Osteocyte (in vitro differentiated cells): ENCODE measurements around the gene GPSM1. TPM values are rescaled to one million over a fixed set of nuclear protein-coding genes. Genes with fewer than 3 reads are reported as not detected.

ENCODE experiments used
- DNase-seq: peaks from one replicate; pipeline ENCODE4 v3.0.0; 2021; ENCODE audit warnings: mixed read lengths; ENCODE audit not compliant: unreplicated experiment; ENCODE audit errors: extremely low spot score
- H3K27ac Mint-ChIP-seq: one replicate; pipeline ENCODE4 v1.8.0; 2021; ENCODE audit warnings: mild to moderate bottlenecking, mixed read lengths; ENCODE audit not compliant: unreplicated experiment
- H3K27me3 Mint-ChIP-seq: one replicate; pipeline ENCODE4 v1.8.0; 2021; ENCODE audit warnings: mixed read lengths; ENCODE audit not compliant: unreplicated experiment
- H3K36me3 Mint-ChIP-seq: one replicate; pipeline ENCODE4 v1.8.0; 2021; ENCODE audit warnings: mixed read lengths; ENCODE audit not compliant: unreplicated experiment
- H3K4me1 Mint-ChIP-seq: one replicate; pipeline ENCODE4 v1.8.0; 2021; ENCODE audit warnings: mixed read lengths; ENCODE audit not compliant: unreplicated experiment
- H3K4me3 Mint-ChIP-seq: one replicate; pipeline ENCODE4 v1.8.0; 2021; ENCODE audit warnings: mild to moderate bottlenecking, moderate library complexity, mixed read lengths; ENCODE audit not compliant: unreplicated experiment
- H3K9me3 Mint-ChIP-seq: one replicate; pipeline ENCODE4 v1.8.0; 2021; ENCODE audit warnings: mixed read lengths; ENCODE audit not compliant: unreplicated experiment
- total RNA-seq: library from RNA; stranded (reverse); gene quantifications from 2 replicates; pipeline ENCODE4 v1.2.1, GENCODE V29; 2021
- TF ChIP-seq, protein P1 (sequence below): fragments of 200-600 bp; sonication (generic); IDR thresholded peaks from 2 replicates; pipeline ENCODE4 v1.5.0; 2021; ENCODE audit warnings: antibody characterized with exemption, mild to moderate bottlenecking, moderate library complexity

Gene GPSM1
- total RNA-seq, 1 donor from 2014 or later = 37.1 TPM

GRCh38 chr9:136383436-136383835, 56.1 kb downstream of the GPSM1 start:
- Mint-ChIP-seq H3K27me3 (no peaks in the 10 kb centered on the region), H3K36me3 (peaks cover 27% of the 10 kb centered on the region), H3K27ac (no peak overlapping the region), H3K9me3 (no peaks in the 10 kb centered on the region), H3K4me3 (no peak overlapping the region), H3K4me1 (no peaks in the 10 kb centered on the region)
- DNase-seq = no peak
- TF ChIP-seq, protein P1, sequence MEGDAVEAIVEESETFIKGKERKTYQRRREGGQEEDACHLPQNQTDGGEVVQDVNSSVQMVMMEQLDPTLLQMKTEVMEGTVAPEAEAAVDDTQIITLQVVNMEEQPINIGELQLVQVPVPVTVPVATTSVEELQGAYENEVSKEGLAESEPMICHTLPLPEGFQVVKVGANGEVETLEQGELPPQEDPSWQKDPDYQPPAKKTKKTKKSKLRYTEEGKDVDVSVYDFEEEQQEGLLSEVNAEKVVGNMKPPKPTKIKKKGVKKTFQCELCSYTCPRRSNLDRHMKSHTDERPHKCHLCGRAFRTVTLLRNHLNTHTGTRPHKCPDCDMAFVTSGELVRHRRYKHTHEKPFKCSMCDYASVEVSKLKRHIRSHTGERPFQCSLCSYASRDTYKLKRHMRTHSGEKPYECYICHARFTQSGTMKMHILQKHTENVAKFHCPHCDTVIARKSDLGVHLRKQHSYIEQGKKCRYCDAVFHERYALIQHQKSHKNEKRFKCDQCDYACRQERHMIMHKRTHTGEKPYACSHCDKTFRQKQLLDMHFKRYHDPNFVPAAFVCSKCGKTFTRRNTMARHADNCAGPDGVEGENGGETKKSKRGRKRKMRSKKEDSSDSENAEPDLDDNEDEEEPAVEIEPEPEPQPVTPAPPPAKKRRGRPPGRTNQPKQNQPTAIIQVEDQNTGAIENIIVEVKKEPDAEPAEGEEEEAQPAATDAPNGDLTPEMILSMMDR = no peak

DNA sequence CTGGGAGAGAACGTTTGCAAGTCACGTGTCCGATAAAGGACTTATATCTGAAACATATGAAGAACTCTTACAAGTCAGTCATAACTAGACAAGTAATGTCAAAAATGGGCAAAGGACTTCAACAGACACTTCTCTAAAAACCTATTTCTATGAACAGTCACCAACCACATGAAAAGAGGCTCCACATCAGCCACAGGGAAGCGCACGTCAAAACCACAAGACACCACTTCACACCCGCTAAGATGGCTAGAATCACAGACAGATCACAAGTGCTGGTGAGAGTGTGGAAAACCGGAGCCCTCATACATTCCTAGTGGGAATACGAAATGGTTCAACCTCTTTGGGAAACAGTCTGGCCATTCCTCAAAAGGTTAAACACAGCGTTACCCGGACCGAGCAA, 57.7 kb downstream of the GPSM1 start:
- TF ChIP-seq, protein P1 = no peak
- Mint-ChIP-seq H3K4me3 (no peak overlapping the region), H3K36me3 (peaks cover 32% of the 10 kb centered on the region), H3K4me1 (no peaks in the 10 kb centered on the region), H3K9me3 (no peaks in the 10 kb centered on the region), H3K27ac (no peak overlapping the region), H3K27me3 (no peaks in the 10 kb centered on the region)
- DNase-seq = no peak

DNA sequence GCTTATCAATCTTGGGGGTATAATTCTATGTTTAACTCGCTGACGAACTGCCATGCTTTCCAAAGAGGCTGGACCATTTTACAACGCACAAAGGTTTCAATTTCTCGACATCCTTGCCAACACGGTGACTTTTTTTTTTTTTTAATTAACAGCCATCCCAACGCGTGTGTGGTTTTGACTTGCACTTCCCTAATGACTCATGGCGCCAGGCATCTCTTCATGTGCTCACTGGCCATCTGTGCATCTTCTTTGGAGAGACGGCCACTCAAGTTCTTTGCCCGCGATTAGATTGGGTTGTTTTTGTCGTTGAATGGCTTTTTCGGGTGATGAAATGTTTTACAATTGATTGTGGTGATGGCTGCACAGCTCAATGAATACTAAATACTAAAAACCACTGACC, 58.7 kb downstream of the GPSM1 start:
- Mint-ChIP-seq H3K4me3 (no peak overlapping the region), H3K36me3 (peaks cover 33% of the 10 kb centered on the region), H3K27ac (no peak overlapping the region), H3K27me3 (no peaks in the 10 kb centered on the region), H3K9me3 (no peaks in the 10 kb centered on the region), H3K4me1 (no peaks in the 10 kb centered on the region)
- TF ChIP-seq, protein P1 = no peak
- DNase-seq = no peak

DNA sequence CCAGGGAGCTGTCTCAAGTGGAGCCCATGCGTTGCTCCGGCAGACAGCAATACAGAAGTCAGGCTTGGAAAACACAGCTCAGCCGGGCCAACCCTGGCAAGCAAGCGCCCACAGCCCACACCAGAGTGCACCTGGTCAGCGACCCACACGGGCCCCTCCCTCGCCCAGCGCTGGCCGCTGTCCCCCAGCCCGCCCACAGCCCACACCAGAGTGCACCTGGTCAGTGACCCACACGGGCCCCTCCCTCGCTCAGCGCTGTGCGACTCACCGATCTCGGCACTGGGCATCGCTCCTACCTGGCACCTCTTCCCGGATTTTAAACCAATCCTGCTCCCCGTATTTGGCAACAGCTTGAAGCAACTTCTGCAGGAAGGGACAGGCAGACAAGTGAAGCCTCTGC, 59.9 kb downstream of the GPSM1 start:
- Mint-ChIP-seq H3K9me3 (no peaks in the 10 kb centered on the region), H3K27me3 (no peaks in the 10 kb centered on the region), H3K36me3 (peaks cover 35% of the 10 kb centered on the region), H3K4me3 (no peak overlapping the region), H3K4me1 (no peaks in the 10 kb centered on the region), H3K27ac (no peak overlapping the region)
- DNase-seq = no peak
- TF ChIP-seq, protein P1 = no peak

GRCh38 chr9:136389396-136389795, 62.1 kb downstream of the GPSM1 start:
- Mint-ChIP-seq H3K9me3 (no peaks in the 10 kb centered on the region), H3K4me3 (no peak overlapping the region), H3K27ac (no peak overlapping the region), H3K4me1 (no peaks in the 10 kb centered on the region), H3K36me3 (peaks cover 32% of the 10 kb centered on the region), H3K27me3 (no peaks in the 10 kb centered on the region)
- no peak for DNase-seq
- TF ChIP-seq, protein P1 = no peak
